ENCODE data around the gene TARS3. TPM values are rescaled to one million over a fixed set of nuclear protein-coding genes. Genes with fewer than 3 reads are reported as not detected.

Gene TARS3
- total RNA-seq, 1 experiment from 2014 or later = 4.6 TPM

GRCh38 chr15:101733545-101733944, 9.3 kb upstream of the TARS3 start:
- Histone ChIP-seq H3K36me3 (ENCODE audit: low read depth) (no peaks in the 10 kb centered on the region), H3K27me3 (ENCODE audit: insufficient read depth, low read depth) (peaks cover 57% of the 10 kb centered on the region), H3K79me2 (ENCODE audit: low read depth) (no peaks in the 10 kb centered on the region), H3K4me3 (no peak overlapping the region), H4K20me1 (ENCODE audit: insufficient read depth) (no peaks in the 10 kb centered on the region), H3K4me2 (no peak overlapping the region), H3K4me1 (replicated peaks; ENCODE audit: insufficient read depth) (no peaks in the 10 kb centered on the region), H3K9me2 (ENCODE audit: insufficient read depth) (no peaks in the 10 kb centered on the region), H2AFZ (no peak overlapping the region), H3K9me3 (ENCODE audit: insufficient read depth, low read depth) (no peaks in the 10 kb centered on the region), H3K27ac (no peak overlapping the region), H3F3A (ENCODE audit: insufficient read depth, low read depth) (no peaks in the 10 kb centered on the region)
- no TSS peak for BruUV-seq (replicated peaks)
- intact Hi-C loops (cut with micrococcal nuclease; ENCODE audit: unreplicated experiment) = no loop called here
- ChIA-PET CTCF (no interaction called here), POLR2A (ENCODE audit: unreplicated experiment) (no interaction called here)
- no peak for DNase-seq
- TF ChIP-seq CTCF (conservative IDR thresholded peaks at IDR 0.05) (no peak), EZH2 (IDR thresholded peaks at IDR 0.05; ENCODE audit: low read depth) (no peak)

- ChIA-PET POLR2A (ENCODE audit: unreplicated experiment) (no interaction called here), CTCF (no interaction called here)
- no TSS peak for BruUV-seq (replicated peaks)
Measured at GRCh38 chr15:101732772-101733171, 8.5 kb upstream of the TARS3 start.

GRCh38 chr15:101731746-101732145, 7.5 kb upstream of the TARS3 start:
- Histone ChIP-seq H4K20me1 (ENCODE audit: insufficient read depth) (no peaks in the 10 kb centered on the region), H3F3A (ENCODE audit: insufficient read depth, low read depth) (no peaks in the 10 kb centered on the region), H3K9me3 (ENCODE audit: insufficient read depth, low read depth) (no peaks in the 10 kb centered on the region), H3K4me2 (no peak overlapping the region), H3K27ac (no peak overlapping the region), H3K79me2 (ENCODE audit: low read depth) (no peaks in the 10 kb centered on the region), H3K9me2 (ENCODE audit: insufficient read depth) (no peaks in the 10 kb centered on the region), H3K4me1 (replicated peaks; ENCODE audit: insufficient read depth) (no peaks in the 10 kb centered on the region), H3K27me3 (ENCODE audit: insufficient read depth, low read depth) (peaks cover 56% of the 10 kb centered on the region), H3K36me3 (ENCODE audit: low read depth) (no peaks in the 10 kb centered on the region), H3K4me3 (no peak overlapping the region), H2AFZ (no peak overlapping the region)
- TF ChIP-seq EZH2 (IDR thresholded peaks at IDR 0.05; ENCODE audit: low read depth) (no peak), CTCF (conservative IDR thresholded peaks at IDR 0.05) (no peak)
- intact Hi-C loops (cut with micrococcal nuclease; ENCODE audit: unreplicated experiment) = no loop called here
- no peak for DNase-seq
- POLR2A ChIA-PET (ENCODE audit: unreplicated experiment) = no interaction called here
- BruUV-seq (replicated peaks) = no TSS peak
- CTCF ChIA-PET = no interaction called here

More at GRCh38 chr15:101732772-101733171, 8.5 kb upstream of the TARS3 start:
- no peak overlapping the region for H3K27ac ChIP-seq
- intact Hi-C loops (cut with micrococcal nuclease; ENCODE audit: unreplicated experiment) = no loop called here
- no peak overlapping the region for H2AFZ ChIP-seq
- no peaks in the 10 kb centered on the region for H3K9me3 ChIP-seq (ENCODE audit: insufficient read depth, low read depth)
- H3K9me2 ChIP-seq (ENCODE audit: insufficient read depth) = no peaks in the 10 kb centered on the region
- H3K4me3 ChIP-seq = no peak overlapping the region
- DNase-seq = no peak
- no peaks in the 10 kb centered on the region for H3K4me1 ChIP-seq (replicated peaks; ENCODE audit: insufficient read depth)
- no peaks in the 10 kb centered on the region for H4K20me1 ChIP-seq (ENCODE audit: insufficient read depth)
- peaks cover 54% of the 10 kb centered on the region for H3K27me3 ChIP-seq (ENCODE audit: insufficient read depth, low read depth)
- TF ChIP-seq CTCF (conservative IDR thresholded peaks at IDR 0.05) (no peak), EZH2 (IDR thresholded peaks at IDR 0.05; ENCODE audit: low read depth) (no peak)
- H3K4me2 ChIP-seq = no peak overlapping the region
- no peaks in the 10 kb centered on the region for H3K79me2 ChIP-seq (ENCODE audit: low read depth)
- no peaks in the 10 kb centered on the region for H3K36me3 ChIP-seq (ENCODE audit: low read depth)
- H3F3A ChIP-seq (ENCODE audit: insufficient read depth, low read depth) = no peaks in the 10 kb centered on the region
